Lower leg skin (tissue), 4 donors: ENCODE measurements around the gene STRN4. TPM values are rescaled to one million over a fixed set of nuclear protein-coding genes. Genes with fewer than 3 reads are reported as not detected.

Experiments used
- DNase-seq, 2 donors: peaks; one replicate each; pipeline ENCODE4 v3.0.0-alpha.2; 2019; ENCODE audit warnings: low spot score in 2 of 2
- H3K4me3 ChIP-seq: fragments of 200-600 bp; sonication (generic); 2 replicates; pipeline ENCODE4 v1.5.1; 2017; ENCODE audit warnings: mild to moderate bottlenecking, low read depth; ENCODE audit not compliant: poor library complexity, severe bottlenecking
- POLR2A ChIP-seq, 2 donors: fragments of 450-650 bp; IDR thresholded peaks; one replicate each; pipeline ENCODE4 v1.6.1; 2016 to 2017; ENCODE audit warnings: antibody characterized with exemption in 2 of 2, mild to moderate bottlenecking in 1 of 2, moderate library complexity in 1 of 2
- WGBS, 2 donors: methylation state at CpG; one replicate each; pipeline ENCODE4 v1.1.5; 2018; 5-methylcytosine and 5-hydroxymethylcytosine counted together
- intact Hi-C: fragments of 100-400 bp; cut with DNase I; formaldehyde crosslinking; loops from one replicate; pipeline ENCODE4 v1.15.0; 2023; ENCODE audit warnings: low total_unique reads
- total RNA-seq, 4 donors: library from RNA; depleted of rRNA; stranded (reverse); fragments of >200 nt; gene quantifications; one replicate each; pipeline ENCODE4 v1.1.0, GENCODE V29; 2016
- TF ChIP-seq, protein P1 (sequence below), 3 donors: fragments of 450-650 bp; IDR thresholded peaks; one replicate each; pipeline ENCODE4 v1.5.1; 2016; ENCODE audit warnings: antibody characterized with exemption in 3 of 3, mild to moderate bottlenecking in 3 of 3, moderate library complexity in 2 of 3

The STRN4 gene
- total RNA-seq, 4 donors from 2014 or later: 81.5 to 97.6 (median 93.5) TPM

DNA sequence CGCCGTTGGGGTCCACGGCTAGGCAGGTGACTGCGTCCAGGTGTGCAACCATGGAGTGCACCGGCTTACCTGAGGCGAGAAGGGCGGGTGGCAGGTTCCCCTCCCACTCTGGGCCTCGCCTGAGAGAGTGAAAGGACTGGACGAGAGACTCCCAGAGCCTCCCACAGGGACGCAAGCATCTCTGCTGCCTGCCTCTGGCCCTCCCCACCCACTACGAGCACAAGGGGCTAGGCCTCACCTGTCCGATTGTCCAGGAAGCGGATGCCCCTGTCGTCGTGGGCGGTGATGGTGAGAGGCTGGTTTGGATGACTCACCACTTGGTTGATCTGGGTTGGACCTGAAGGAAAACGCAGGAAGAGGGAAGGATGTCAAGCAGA is 24.3 kb downstream of the STRN4 start:
- 87 to 90% methylated on average over 12 to 17 of the region's 17 CpGs for WGBS, 2 donors
- no peak for TF ChIP-seq POLR2A (IDR thresholded peaks at IDR 0.05)
- TF ChIP-seq, protein P1, sequence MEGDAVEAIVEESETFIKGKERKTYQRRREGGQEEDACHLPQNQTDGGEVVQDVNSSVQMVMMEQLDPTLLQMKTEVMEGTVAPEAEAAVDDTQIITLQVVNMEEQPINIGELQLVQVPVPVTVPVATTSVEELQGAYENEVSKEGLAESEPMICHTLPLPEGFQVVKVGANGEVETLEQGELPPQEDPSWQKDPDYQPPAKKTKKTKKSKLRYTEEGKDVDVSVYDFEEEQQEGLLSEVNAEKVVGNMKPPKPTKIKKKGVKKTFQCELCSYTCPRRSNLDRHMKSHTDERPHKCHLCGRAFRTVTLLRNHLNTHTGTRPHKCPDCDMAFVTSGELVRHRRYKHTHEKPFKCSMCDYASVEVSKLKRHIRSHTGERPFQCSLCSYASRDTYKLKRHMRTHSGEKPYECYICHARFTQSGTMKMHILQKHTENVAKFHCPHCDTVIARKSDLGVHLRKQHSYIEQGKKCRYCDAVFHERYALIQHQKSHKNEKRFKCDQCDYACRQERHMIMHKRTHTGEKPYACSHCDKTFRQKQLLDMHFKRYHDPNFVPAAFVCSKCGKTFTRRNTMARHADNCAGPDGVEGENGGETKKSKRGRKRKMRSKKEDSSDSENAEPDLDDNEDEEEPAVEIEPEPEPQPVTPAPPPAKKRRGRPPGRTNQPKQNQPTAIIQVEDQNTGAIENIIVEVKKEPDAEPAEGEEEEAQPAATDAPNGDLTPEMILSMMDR (IDR thresholded peaks at IDR 0.05): no peak
- H3K4me3 ChIP-seq: no peak overlapping the region
- intact Hi-C loops: no loop called here
- no peak for DNase-seq

DNA sequence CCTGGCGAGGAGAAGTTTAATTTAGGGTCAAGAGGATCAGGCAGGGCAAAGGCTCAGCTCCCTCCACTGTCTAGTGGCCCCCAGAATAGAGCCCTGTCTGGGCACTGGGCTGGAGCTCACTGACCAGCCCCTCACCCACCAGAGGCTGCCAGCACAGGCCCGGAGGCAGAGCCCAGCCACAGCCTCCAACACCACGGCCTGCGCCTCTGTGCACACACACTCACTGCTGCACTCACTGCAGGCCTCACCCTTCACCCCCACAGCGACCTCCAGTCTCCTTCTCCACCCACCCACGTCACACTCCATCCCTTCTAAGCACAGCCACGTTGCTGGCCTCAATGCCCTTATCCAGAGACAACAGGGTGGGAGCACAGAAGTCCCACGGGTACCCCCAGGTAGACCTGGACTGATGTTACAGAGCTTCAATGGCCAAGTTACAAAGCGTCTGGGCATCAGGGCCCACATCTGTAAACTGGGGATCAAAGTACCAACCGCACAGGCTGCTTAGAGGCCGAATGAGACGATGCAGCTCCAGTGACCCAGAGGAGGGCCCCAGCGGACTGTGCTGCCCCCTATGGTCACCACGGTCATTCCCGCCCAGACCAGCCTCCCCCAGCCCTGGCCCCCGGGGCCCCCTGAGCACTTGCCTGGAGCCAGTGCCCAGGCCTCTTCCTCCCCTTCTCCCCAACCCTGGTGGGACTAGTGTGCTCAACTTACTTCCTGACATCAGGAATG is 24.8 kb downstream of the STRN4 start:
- intact Hi-C loops: no loop called here
- TF ChIP-seq, protein P1 (IDR thresholded peaks at IDR 0.05): no peak
- no peak for TF ChIP-seq POLR2A (IDR thresholded peaks at IDR 0.05)
- DNase-seq: no peak
- no peak overlapping the region for H3K4me3 ChIP-seq
- 93 to 95% methylated on average over 15 to 16 of the region's 16 CpGs for WGBS, 2 donors

DNA sequence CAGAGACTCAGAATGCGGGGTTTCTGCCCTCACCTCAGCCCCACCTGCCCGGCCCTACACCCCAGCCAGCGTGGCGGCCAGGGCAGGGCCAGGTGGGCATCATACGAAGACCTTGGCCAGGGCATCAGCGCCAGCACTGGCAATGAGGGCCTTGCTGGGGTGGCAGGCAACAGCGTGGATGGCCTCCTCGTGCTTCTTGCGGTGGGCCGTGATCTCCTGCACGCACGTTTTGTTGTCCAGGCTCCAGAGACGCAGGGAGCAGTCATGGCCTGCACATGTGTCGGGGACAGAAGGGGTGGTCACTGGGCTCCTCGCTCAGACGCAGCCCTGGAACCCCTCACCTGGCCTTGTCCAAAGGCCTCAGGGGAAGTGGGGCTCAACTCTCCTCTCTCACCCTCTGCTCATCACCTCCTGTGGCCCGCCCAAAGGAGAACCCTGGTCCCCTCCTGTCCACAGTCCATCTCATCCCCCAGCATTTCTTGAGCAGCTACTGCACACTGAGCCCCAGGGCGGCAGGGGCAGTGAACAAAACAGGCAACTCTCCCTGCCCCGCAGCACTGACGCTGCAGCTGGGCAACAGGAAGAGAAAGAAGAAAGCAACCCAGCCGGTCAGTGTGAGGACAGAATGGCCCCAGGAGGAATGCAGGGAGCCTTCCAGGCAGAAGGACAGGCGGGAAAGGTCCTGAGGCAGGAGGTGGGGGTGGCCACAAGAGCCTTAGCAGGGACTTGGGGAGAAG is 25.6 kb downstream of the STRN4 start:
- intact Hi-C loops: no loop called here
- 93 to 95% methylated on average over 22 of the region's 22 CpGs for WGBS, 2 donors
- no peak overlapping the region for H3K4me3 ChIP-seq
- DNase-seq: no peak
- no peak for TF ChIP-seq POLR2A (IDR thresholded peaks at IDR 0.05)
- TF ChIP-seq, protein P1 (IDR thresholded peaks at IDR 0.05): no peak

DNA sequence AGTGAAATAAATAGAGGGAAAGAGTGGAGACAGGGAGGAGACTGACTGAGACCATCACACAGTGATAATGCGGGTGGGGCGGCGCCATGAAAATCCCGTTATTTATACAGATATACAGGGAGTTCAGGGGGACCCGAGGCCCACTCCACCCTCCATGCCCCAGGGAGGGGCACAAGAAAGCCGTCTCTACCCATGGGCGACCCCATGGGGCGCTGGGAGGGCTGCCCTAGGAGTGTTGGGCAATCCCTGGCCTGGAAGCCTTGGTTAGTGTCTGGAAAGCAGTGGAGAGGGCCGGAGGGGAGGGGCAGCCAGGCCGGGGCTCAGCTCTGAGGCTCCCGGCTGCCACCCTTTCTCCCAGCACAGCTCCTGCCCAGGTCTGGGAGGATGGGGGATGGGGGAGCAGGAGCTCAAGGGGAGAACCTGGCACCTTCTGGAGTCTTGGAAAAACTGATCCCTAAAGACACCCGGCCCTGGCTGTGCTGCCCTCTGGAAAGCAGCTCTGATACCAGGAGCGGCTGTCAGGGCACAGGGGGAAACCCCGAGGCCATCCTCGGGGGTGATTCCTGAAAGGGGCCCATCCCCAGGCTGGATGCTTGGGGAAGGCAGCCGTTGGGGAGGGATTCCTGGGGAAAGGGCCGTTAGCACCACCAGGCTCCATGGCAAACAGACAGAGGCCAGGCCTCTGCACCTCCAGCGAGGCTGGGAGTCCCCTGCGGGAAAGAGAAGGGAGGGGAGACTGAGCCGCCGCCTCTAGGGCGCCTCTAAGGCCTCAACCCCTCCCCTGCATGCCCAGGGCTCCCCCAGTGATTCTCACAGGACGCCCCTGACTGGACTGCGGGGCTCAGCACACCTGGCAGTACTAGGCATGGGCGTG is 26.4 kb downstream of the STRN4 start:
- intact Hi-C loops: no loop called here
- DNase-seq: no peak
- TF ChIP-seq, protein P1 (IDR thresholded peaks at IDR 0.05): no peak
- no peak for TF ChIP-seq POLR2A (IDR thresholded peaks at IDR 0.05)
- H3K4me3 ChIP-seq: no peak overlapping the region
- 74 to 77% methylated on average over 23 to 25 of the region's 25 CpGs for WGBS, 2 donors

DNA sequence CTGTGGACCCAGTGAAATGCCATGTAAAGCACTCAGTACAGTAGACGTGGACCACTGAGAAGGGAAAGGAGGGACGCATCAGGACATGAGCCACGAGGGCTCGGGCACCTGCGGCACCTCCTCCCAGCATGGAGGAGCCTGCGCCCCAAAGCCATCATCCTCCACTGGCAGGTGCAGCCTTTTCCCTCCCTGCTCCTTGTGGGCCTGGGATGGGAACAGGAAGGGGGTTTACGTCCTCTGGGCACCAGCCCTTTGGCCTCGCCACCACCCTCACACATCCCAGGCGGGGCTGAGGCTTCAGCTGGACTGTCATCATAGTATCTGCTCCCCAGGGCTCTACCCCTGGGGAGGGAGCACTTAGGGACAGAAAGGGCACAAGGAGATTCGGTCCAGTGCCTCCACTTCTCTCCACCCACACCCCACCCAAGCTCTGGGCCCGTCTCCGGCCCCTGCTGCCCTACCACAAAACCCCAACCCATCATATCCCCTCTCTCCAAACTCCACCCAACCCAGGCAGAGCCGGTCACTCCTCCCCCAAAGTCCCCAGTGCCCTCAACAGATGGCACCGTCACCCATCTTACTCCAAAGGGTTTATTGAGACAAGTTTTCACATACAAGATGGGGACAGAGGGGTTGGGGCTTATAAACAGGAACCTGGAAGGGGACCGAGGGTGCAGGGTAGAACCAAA is 27.2 kb downstream of the STRN4 start:
- no peak for TF ChIP-seq POLR2A (IDR thresholded peaks at IDR 0.05)
- TF ChIP-seq, protein P1 (IDR thresholded peaks at IDR 0.05): no peak
- no peak for DNase-seq
- H3K4me3 ChIP-seq: no peak overlapping the region
- intact Hi-C loops: no loop called here
- 75 to 83% methylated on average over 15 of the region's 15 CpGs for WGBS, 2 donors
